HepG2 (cell line): Measurements from ENCODE around the gene PEX11B. TPM values are rescaled to one million over a fixed set of nuclear protein-coding genes. Genes with fewer than 3 reads are reported as not detected.

Experiments used
- AKAP8 ChIP-seq: sonication (generic); formaldehyde crosslinking; IDR thresholded peaks from 2 replicates; pipeline ENCODE4 v1.5.1; 2020; ENCODE audit warnings: mild to moderate bottlenecking, missing genetic modification reagents
- ESRRA ChIP-seq: sonication (generic); formaldehyde crosslinking; IDR thresholded peaks from 2 replicates; pipeline ENCODE4 v1.5.1; 2020; ENCODE audit warnings: mild to moderate bottlenecking, low read depth, missing genetic modification reagents
- FOXK2 ChIP-seq: fragments of 450-650 bp; IDR thresholded peaks from 2 replicates; pipeline ENCODE4 v1.6.1; 2016
- GABPB1 ChIP-seq: IDR thresholded peaks from 2 replicates; pipeline ENCODE4 v1.6.1; 2016; ENCODE audit warnings: mild to moderate bottlenecking, missing genetic modification reagents, moderate library complexity, missing compliant biosample characterization
- GATAD1 ChIP-seq: IDR thresholded peaks from 2 replicates; pipeline ENCODE4 v1.6.1; 2016; ENCODE audit warnings: missing genetic modification reagents, missing compliant biosample characterization
- HOXA3 ChIP-seq: sonication (generic); formaldehyde crosslinking; IDR thresholded peaks from 2 replicates; pipeline ENCODE4 v1.5.0; 2020; ENCODE audit warnings: missing genetic modification reagents
- KAT2B ChIP-seq: fragments of 150-350 bp; IDR thresholded peaks from 2 replicates; pipeline ENCODE4 v1.6.1; 2014; ENCODE audit warnings: low read depth, low read length, borderline replicate concordance
- MAZ ChIP-seq, 2 experiments: sonication (generic) in 1 of 2; formaldehyde crosslinking in 1 of 2; IDR thresholded peaks; 2 replicates each; pipeline versions ENCODE4 v1.5.0 to v1.6.1; 2012 to 2020; ENCODE audit warnings: low read depth in 2 of 2, mild to moderate bottlenecking in 2 of 2, borderline replicate concordance in 1 of 2, improper control_type of control experiment in 1 of 2, low read length in 1 of 2, missing genetic modification reagents in 1 of 2, moderate library complexity in 1 of 2
- NFKB2 ChIP-seq: sonication (generic); formaldehyde crosslinking; IDR thresholded peaks from 2 replicates; pipeline ENCODE4 v1.4.0; 2020; ENCODE audit warnings: missing genetic modification reagents, borderline replicate concordance
- PRPF4 ChIP-seq: fragments of 200-400 bp; formaldehyde crosslinking; IDR thresholded peaks from 2 replicates; pipeline ENCODE4 v1.6.1; 2016; ENCODE audit warnings: low read length, low read depth; ENCODE audit not compliant: poor library complexity, severe bottlenecking
- SIN3A ChIP-seq: IDR thresholded peaks from 2 replicates; pipeline ENCODE4 v1.6.1; 2011; ENCODE audit warnings: low read depth, mild to moderate bottlenecking, control low read depth, low read length, borderline replicate concordance
- SKI ChIP-seq: fragments of 450-650 bp; IDR thresholded peaks from one replicate; pipeline ENCODE4 v1.6.1; 2018; ENCODE audit warnings: mild to moderate bottlenecking; ENCODE audit not compliant: partially characterized antibody
- STAT5B ChIP-seq: sonication (generic); formaldehyde crosslinking; IDR thresholded peaks from 2 replicates; pipeline ENCODE4 v1.4.0; 2020; ENCODE audit warnings: missing genetic modification reagents
- ZNF124 ChIP-seq: sonication (generic); formaldehyde crosslinking; IDR thresholded peaks from 2 replicates; pipeline ENCODE4 v1.4.0; 2020; ENCODE audit warnings: missing genetic modification reagents
- ZNF264 ChIP-seq: sonication (generic); formaldehyde crosslinking; IDR thresholded peaks from 2 replicates; pipeline ENCODE4 v1.4.0; 2020; ENCODE audit warnings: missing genetic modification reagents
- ZNF614 ChIP-seq: IDR thresholded peaks from 2 replicates; pipeline ENCODE4 v1.6.1; 2018; ENCODE audit warnings: missing biosample characterization, missing genetic modification reagents, inconsistent platforms, borderline replicate concordance
- ZNF619 ChIP-seq: sonication (generic); formaldehyde crosslinking; IDR thresholded peaks from 2 replicates; pipeline ENCODE4 v1.4.0; 2020; ENCODE audit warnings: mild to moderate bottlenecking, missing genetic modification reagents
- ZNF703 ChIP-seq: sonication (generic); formaldehyde crosslinking; IDR thresholded peaks from 2 replicates; pipeline ENCODE4 v1.5.1; 2020; ENCODE audit warnings: missing genetic modification reagents, mild to moderate bottlenecking, moderate library complexity, borderline replicate concordance
- ZNF891 ChIP-seq: sonication (generic); formaldehyde crosslinking; IDR thresholded peaks from 2 replicates; pipeline ENCODE4 v1.5.0; 2020; ENCODE audit warnings: mild to moderate bottlenecking, missing genetic modification reagents
- ZSCAN25 ChIP-seq: sonication (generic); formaldehyde crosslinking; IDR thresholded peaks from 2 replicates; pipeline ENCODE4 v1.8.0; 2022; ENCODE audit warnings: mild to moderate bottlenecking, missing genetic modification reagents
- polyA plus RNA-seq, 8 experiments: library from polyadenylated mRNA; depleted of rRNA in 3 of 8; stranded (reverse) in 7 of 8; unstranded in 1 of 8; fragments of >200 nt; fragmentation: Illumina TruSeq in 4 of 8; extraction: Trizol in 4 of 8; gene quantifications; 2 replicates each; pipeline versions ENCODE4 v1.2.1 to v1.2.3, GENCODE V29; 2011 to 2016; ENCODE audit warnings: low read depth in 4 of 8, missing spikeins in 1 of 8, mixed read lengths in 1 of 8; ENCODE audit not compliant: insufficient read depth in 1 of 8
- total RNA-seq, 5 experiments: library from RNA; depleted of rRNA; stranded (reverse); fragments of >200 nt; fragmentation: Illumina TruSeq; extraction: Trizol; gene quantifications; 2 replicates each; pipeline ENCODE4 v1.2.3, GENCODE V29; 2016; ENCODE audit warnings: low read depth in 1 of 5
- TF ChIP-seq, protein P1 (sequence below): IDR thresholded peaks from 2 replicates; pipeline ENCODE4 v1.4.0; 2020; ENCODE audit warnings: mild to moderate bottlenecking, missing genetic modification reagents
- TF ChIP-seq, protein P2 (sequence below): sonication (generic); formaldehyde crosslinking; IDR thresholded peaks from 2 replicates; pipeline ENCODE4 v1.5.0; 2020; ENCODE audit warnings: missing genetic modification reagents
- TF ChIP-seq, protein P3 (sequence below): IDR thresholded peaks from 2 replicates; pipeline ENCODE4 v1.6.1; 2016
- TF ChIP-seq, protein P4 (sequence below): sonication (generic); formaldehyde crosslinking; IDR thresholded peaks from 2 replicates; pipeline ENCODE4 v1.4.0; 2020; ENCODE audit warnings: missing genetic modification reagents, borderline replicate concordance

PEX11B gene
- total and polyA plus RNA-seq, 2 of the 13 experiments (the other 11 are each of a cell fraction or from before 2014, with no cell fraction given), result 21.6 to 48.4 TPM

DNA sequence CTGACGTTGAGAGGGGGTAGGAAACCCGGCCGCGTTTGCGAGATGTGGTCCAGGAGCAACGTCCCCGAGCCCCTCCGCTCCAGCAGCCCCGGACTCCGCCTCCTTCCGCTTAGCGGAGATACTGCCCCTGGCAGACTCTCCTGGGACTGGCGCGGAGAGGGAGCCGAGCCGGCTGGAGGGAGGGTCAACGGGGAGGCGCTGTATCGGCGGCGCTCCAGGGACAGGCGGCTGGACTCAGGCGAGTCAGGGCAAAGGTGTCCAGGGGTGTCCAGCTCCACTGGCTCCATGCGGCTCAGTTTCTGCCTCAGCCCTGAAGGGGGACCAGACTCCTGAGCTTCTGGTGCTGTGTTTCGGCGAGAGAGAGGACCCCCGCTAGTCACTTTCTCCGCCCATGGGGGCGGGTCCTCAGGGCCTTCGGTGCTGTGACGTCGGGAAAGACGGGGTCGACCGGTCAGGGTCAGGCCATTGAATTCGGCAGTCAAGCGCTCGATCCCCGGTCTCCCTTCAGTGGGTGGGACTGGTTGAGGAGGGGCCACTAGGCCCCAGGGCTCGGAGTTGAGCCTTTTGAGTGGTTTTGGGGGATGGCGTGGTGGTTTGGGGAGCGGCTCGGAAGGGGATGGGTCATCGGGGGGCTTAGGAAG is 42.1 kb upstream of the PEX11B start (continued):
- TF ChIP-seq, protein P1, sequence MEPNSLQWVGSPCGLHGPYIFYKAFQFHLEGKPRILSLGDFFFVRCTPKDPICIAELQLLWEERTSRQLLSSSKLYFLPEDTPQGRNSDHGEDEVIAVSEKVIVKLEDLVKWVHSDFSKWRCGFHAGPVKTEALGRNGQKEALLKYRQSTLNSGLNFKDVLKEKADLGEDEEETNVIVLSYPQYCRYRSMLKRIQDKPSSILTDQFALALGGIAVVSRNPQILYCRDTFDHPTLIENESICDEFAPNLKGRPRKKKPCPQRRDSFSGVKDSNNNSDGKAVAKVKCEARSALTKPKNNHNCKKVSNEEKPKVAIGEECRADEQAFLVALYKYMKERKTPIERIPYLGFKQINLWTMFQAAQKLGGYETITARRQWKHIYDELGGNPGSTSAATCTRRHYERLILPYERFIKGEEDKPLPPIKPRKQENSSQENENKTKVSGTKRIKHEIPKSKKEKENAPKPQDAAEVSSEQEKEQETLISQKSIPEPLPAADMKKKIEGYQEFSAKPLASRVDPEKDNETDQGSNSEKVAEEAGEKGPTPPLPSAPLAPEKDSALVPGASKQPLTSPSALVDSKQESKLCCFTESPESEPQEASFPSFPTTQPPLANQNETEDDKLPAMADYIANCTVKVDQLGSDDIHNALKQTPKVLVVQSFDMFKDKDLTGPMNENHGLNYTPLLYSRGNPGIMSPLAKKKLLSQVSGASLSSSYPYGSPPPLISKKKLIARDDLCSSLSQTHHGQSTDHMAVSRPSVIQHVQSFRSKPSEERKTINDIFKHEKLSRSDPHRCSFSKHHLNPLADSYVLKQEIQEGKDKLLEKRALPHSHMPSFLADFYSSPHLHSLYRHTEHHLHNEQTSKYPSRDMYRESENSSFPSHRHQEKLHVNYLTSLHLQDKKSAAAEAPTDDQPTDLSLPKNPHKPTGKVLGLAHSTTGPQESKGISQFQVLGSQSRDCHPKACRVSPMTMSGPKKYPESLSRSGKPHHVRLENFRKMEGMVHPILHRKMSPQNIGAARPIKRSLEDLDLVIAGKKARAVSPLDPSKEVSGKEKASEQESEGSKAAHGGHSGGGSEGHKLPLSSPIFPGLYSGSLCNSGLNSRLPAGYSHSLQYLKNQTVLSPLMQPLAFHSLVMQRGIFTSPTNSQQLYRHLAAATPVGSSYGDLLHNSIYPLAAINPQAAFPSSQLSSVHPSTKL, result peak; percentile 47; the same call in 1 of the 2 replicates
- TF ChIP-seq KAT2B, result no peak
- no peak for TF ChIP-seq ZNF124 (CRISPR knock-in tag)
- peak; percentile 32 for TF ChIP-seq SKI
- TF ChIP-seq ZNF614 (CRISPR knock-in tag), result no peak
- TF ChIP-seq ZNF703 (CRISPR knock-in tag), result no peak
- TF ChIP-seq NFKB2, result peak; percentile 37; the same call in 1 of the 2 replicates
- TF ChIP-seq, protein P2, sequence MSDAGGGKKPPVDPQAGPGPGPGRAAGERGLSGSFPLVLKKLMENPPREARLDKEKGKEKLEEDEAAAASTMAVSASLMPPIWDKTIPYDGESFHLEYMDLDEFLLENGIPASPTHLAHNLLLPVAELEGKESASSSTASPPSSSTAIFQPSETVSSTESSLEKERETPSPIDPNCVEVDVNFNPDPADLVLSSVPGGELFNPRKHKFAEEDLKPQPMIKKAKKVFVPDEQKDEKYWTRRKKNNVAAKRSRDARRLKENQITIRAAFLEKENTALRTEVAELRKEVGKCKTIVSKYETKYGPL (CRISPR knock-in tag), result 0 out of 2 replicates have a peak, but pooled peaks have one; percentile 34
- TF ChIP-seq, protein P3, sequence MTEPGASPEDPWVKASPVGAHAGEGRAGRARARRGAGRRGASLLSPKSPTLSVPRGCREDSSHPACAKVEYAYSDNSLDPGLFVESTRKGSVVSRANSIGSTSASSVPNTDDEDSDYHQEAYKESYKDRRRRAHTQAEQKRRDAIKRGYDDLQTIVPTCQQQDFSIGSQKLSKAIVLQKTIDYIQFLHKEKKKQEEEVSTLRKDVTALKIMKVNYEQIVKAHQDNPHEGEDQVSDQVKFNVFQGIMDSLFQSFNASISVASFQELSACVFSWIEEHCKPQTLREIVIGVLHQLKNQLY (CRISPR knock-in tag), result no peak
- TF ChIP-seq HOXA3 (CRISPR knock-in tag), result peak; percentile 64
- peak; percentile 42; the same call in 1 of the 2 replicates for TF ChIP-seq AKAP8 (CRISPR knock-in tag)
- TF ChIP-seq PRPF4, result no peak
- TF ChIP-seq STAT5B (CRISPR knock-in tag), result 0 out of 2 replicates have a peak, but pooled peaks have one; percentile 20
- peak; percentile 38; the same call in 1 of the 2 replicates for TF ChIP-seq ESRRA (CRISPR knock-in tag)
- TF ChIP-seq GATAD1 (CRISPR knock-in tag), result peak; percentile 62; the same call in 1 of the 2 replicates
- TF ChIP-seq MAZ (IDR thresholded peaks at IDR 0.05; ENCODE audit: borderline replicate concordance, low read depth, low read length), result no peak
- TF ChIP-seq MAZ (CRISPR knock-in tag; IDR thresholded peaks at IDR 0.05; ENCODE audit: low read depth), result peak; percentile 40; the same call in 1 of the 2 replicates
- TF ChIP-seq ZNF891 (CRISPR knock-in tag), result peak; percentile 61; the same call in 1 of the 2 replicates
- TF ChIP-seq ZNF264 (CRISPR knock-in tag), result 0 out of 2 replicates have a peak, but pooled peaks have one; percentile 48
- no peak for TF ChIP-seq SIN3A
- TF ChIP-seq FOXK2, result no peak
- TF ChIP-seq, protein P4, sequence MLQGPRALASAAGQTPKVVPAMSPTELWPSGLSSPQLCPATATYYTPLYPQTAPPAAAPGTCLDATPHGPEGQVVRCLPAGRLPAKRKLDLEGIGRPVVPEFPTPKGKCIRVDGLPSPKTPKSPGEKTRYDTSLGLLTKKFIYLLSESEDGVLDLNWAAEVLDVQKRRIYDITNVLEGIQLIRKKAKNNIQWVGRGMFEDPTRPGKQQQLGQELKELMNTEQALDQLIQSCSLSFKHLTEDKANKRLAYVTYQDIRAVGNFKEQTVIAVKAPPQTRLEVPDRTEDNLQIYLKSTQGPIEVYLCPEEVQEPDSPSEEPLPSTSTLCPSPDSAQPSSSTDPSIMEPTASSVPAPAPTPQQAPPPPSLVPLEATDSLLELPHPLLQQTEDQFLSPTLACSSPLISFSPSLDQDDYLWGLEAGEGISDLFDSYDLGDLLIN (CRISPR knock-in tag), result 0 out of 2 replicates have a peak, but pooled peaks have one; percentile 62
- no peak for TF ChIP-seq ZNF619 (CRISPR knock-in tag)
- TF ChIP-seq GABPB1 (CRISPR knock-in tag), result peak; percentile 77
- TF ChIP-seq ZSCAN25 (CRISPR knock-in tag), result no peak; the same call in 1 of the 2 replicates
